ENCODE measurements around the gene GRID1. TPM values are rescaled to one million over a fixed set of nuclear protein-coding genes. Genes with fewer than 3 reads are reported as not detected.

The GRID1 gene
- total and polyA plus RNA-seq, 10 of the 15 experiments (the other 5 are each of a cell fraction or from before 2014, with no cell fraction given), result 0.04 to 0.62 (median 0.08) TPM; not detected in 5

- Histone ChIP-seq H3K9ac (ENCODE audit: control insufficient read depth, insufficient read depth, low read length) (no peak overlapping the region), H3K4me3 (no peak overlapping the region), H3K9me3 (replicated peaks; ENCODE audit: control insufficient read depth, insufficient read depth, low read length) (no peaks in the 10 kb centered on the region; the same call in 2 of the 3 replicates), H3K27me3 (replicated peaks in 1 of 2; ENCODE audit: control insufficient read depth in 2 of 2, insufficient read depth in 2 of 2, low read length in 1 of 2) (no peaks in the 10 kb centered on the region; a peak in 1 of 4 replicates), H3K4me1 (ENCODE audit: control insufficient read depth, insufficient read depth, low read length) (no peaks in the 10 kb centered on the region), H3K27ac (ENCODE audit: control insufficient read depth, insufficient read depth) (no peak overlapping the region), H4K20me1 (ENCODE audit: control insufficient read depth, insufficient read depth) (no peaks in the 10 kb centered on the region), H3K36me3 (ENCODE audit: control insufficient read depth in 2 of 2, insufficient read depth in 2 of 2, low read length in 1 of 2) (no peaks in the 10 kb centered on the region), H2AFZ (ENCODE audit: control insufficient read depth, low read depth, low read length) (no peak overlapping the region), H3K4me2 (ENCODE audit: control insufficient read depth, insufficient read depth) (no peak overlapping the region), H3K79me2 (ENCODE audit: control insufficient read depth, insufficient read depth, low read length) (no peaks in the 10 kb centered on the region)
- POLR2A ChIA-PET, result no interaction called here
- SMC1A ChIA-PET (ENCODE audit: uncharacterized antibody, unreplicated experiment), result interaction anchor here (0.9 kb wide), 1 partner anchor 15 kb away, joined by 3 read pairs; no protein-coding TSS in a partner anchor
- WGBS (ENCODE audit: insufficient coverage, insufficient replicate concordance, low lambda C conversion rate, missing lambda C conversion rate), result 41% methylated on average over 3 of the region's 3 CpGs
- in situ Hi-C loops (cut with MboI), result no loop called here
- DNase-seq (ENCODE audit: low read depth, low spot score), result no peak
- FAIRE-seq, result no peak
- intact Hi-C loops (cut with micrococcal nuclease; ENCODE audit: unreplicated experiment), result no loop called here
- no TSS peak for BruUV-seq (replicated peaks)
- TF ChIP-seq ETV6 (conservative IDR thresholded peaks at IDR 0.05 in 1 of 2, IDR thresholded peaks at IDR 0.05 in 1 of 2; ENCODE audit: borderline replicate concordance in 1 of 2, low read depth in 1 of 2) (no peak), RB1 (IDR thresholded peaks at IDR 0.05; ENCODE audit: borderline replicate concordance) (no peak), HSF1 (IDR thresholded peaks at IDR 0.05; ENCODE audit: low read depth, low read length) (no peak), SMAD1 (IDR thresholded peaks at IDR 0.05; ENCODE audit: low read depth, partially characterized antibody) (no peak), EP300 (IDR thresholded peaks at IDR 0.05; ENCODE audit: borderline replicate concordance in 1 of 2, control insufficient read depth in 1 of 2, low read depth in 2 of 2, low read length in 2 of 2) (no peak), NFXL1 (IDR thresholded peaks at IDR 0.05; ENCODE audit: borderline replicate concordance) (no peak), KAT2A (conservative IDR thresholded peaks at IDR 0.05; ENCODE audit: control insufficient read depth, low read depth, low read length) (no peak), WRNIP1 (IDR thresholded peaks at IDR 0.05; ENCODE audit: borderline replicate concordance, low read depth, low read length) (no peak), RELB (IDR thresholded peaks at IDR 0.05; ENCODE audit: low read depth) (no peak), RAD51 (IDR thresholded peaks at IDR 0.05) (no peak), PBX3 (IDR thresholded peaks at IDR 0.05; ENCODE audit: insufficient replicate concordance, low read depth, low read length) (no peak), ZNF274 (IDR thresholded peaks at IDR 0.05; ENCODE audit: insufficient read depth, insufficient read length) (no peak), MEF2A (IDR thresholded peaks at IDR 0.05; ENCODE audit: insufficient read depth, low read depth, low read length) (no peak)
- no peak for ATAC-seq
- RAD21 ChIA-PET (ENCODE audit: unreplicated experiment), result no interaction called here
- CTCF ChIA-PET, result no interaction called here
Measured at GRCh38 chr10:85908462-85908861, 458.1 kb downstream of the GRID1 start.
